ENCODE measurements around the gene TCN2.

DNA sequence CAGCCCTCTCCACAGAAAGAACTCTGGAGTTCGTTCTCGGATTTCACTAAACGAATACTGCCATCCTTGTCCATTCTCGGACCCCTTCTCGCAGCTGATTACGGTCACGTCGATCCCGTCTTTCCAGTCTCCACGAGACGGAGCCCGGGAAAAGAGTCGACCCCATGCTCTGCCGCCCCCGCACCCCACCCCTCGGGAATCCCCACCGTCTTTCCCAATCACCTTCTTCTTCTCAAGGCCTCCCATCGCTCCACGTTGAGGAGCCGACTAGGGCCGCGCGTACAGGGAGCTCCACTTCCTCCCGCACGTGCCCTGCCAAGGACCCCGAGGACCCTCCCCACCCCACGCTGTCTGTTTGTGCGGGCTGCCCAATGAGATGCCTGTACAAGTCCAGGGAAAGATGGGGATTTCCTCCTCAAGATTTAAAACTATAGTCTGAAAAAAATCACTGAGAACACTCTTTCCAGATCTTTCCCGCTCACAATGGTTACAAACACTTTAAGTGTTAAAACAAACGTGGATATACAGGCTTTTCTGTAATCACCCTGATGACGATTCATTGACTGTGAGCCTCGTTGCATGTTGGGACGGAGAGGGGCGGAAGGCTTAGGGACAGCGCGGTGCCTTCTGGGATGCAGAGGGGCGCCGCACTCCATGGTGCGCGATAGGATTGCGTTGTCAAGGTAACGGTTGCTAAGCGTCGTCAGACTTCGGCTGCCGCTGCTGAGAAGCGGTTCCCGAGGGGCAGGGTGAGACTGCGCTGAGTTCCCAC, 15.2 kb upstream of the TCN2 start, which contains the start of gene PES1:
- TF ChIP-seq, protein P1, sequence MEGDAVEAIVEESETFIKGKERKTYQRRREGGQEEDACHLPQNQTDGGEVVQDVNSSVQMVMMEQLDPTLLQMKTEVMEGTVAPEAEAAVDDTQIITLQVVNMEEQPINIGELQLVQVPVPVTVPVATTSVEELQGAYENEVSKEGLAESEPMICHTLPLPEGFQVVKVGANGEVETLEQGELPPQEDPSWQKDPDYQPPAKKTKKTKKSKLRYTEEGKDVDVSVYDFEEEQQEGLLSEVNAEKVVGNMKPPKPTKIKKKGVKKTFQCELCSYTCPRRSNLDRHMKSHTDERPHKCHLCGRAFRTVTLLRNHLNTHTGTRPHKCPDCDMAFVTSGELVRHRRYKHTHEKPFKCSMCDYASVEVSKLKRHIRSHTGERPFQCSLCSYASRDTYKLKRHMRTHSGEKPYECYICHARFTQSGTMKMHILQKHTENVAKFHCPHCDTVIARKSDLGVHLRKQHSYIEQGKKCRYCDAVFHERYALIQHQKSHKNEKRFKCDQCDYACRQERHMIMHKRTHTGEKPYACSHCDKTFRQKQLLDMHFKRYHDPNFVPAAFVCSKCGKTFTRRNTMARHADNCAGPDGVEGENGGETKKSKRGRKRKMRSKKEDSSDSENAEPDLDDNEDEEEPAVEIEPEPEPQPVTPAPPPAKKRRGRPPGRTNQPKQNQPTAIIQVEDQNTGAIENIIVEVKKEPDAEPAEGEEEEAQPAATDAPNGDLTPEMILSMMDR (IDR thresholded peaks at IDR 0.05) = peak in 1 of 4 experiments; percentile 7
- TF ChIP-seq POLR2A (IDR thresholded peaks at IDR 0.05) (peak; percentile 7), POLR2AphosphoS5 (IDR thresholded peaks at IDR 0.05) (peak; percentile 98)
